ENCODE results near the gene NUFIP1.

NUFIP1 gene

GRCh38 chr13:44912278-44913016 lies 76.8 kb downstream of the NUFIP1 start:
- TF ChIP-seq EZH2phosphoT487 (IDR thresholded peaks at IDR 0.05; ENCODE audit: borderline replicate concordance, low read length) = no peak
- TF ChIP-seq CTCF (IDR thresholded peaks at IDR 0.05; ENCODE audit: low read depth, low read length, poor library complexity, severe bottlenecking) = no peak
- H3K27me3 ChIP-seq (ENCODE audit: control insufficient read depth, low read length) = peaks cover 7% of the 10 kb centered on the region; the same call in 1 of the 2 replicates
- no peaks in the 10 kb centered on the region for H3K9me3 ChIP-seq (ENCODE audit: control insufficient read depth, insufficient read depth, low read length)
- no peaks in the 10 kb centered on the region for H3K9me2 ChIP-seq (replicated peaks; ENCODE audit: control insufficient read depth, low read length)
- no peaks in the 10 kb centered on the region for H4K20me1 ChIP-seq (ENCODE audit: control insufficient read depth, insufficient read depth, low read depth, low read length)
- H3K4me1 ChIP-seq (ENCODE audit: control insufficient read depth, low read length) = no peaks in the 10 kb centered on the region
- H3K27ac ChIP-seq (ENCODE audit: low read depth, low read length) = no peak overlapping the region
- no peaks in the 10 kb centered on the region for H3K36me3 ChIP-seq (ENCODE audit: control insufficient read depth, low read length)
- H3K4me3 ChIP-seq (ENCODE audit: low read length) = no peak overlapping the region
- 0 out of 2 replicates have a peak, but pooled peaks cover 2% of the 10 kb centered on the region for H3F3A ChIP-seq (ENCODE audit: control insufficient read depth, insufficient read depth)
- no peaks in the 10 kb centered on the region for H3K79me2 ChIP-seq (ENCODE audit: control insufficient read depth, low read length)
- no peak overlapping the region for H3K4me2 ChIP-seq (ENCODE audit: low read length)

GRCh38 chr13:44908712-44909111 lies 80.6 kb downstream of the NUFIP1 start:
- H3K4me1 ChIP-seq (ENCODE audit: control insufficient read depth, low read length) = no peaks in the 10 kb centered on the region
- no peaks in the 10 kb centered on the region for H3K9me3 ChIP-seq (ENCODE audit: control insufficient read depth, insufficient read depth, low read length)
- H3K9me2 ChIP-seq (replicated peaks; ENCODE audit: control insufficient read depth, low read length) = no peaks in the 10 kb centered on the region
- no peak for TF ChIP-seq EZH2phosphoT487 (IDR thresholded peaks at IDR 0.05; ENCODE audit: borderline replicate concordance, low read length)
- no peak for TF ChIP-seq CTCF (IDR thresholded peaks at IDR 0.05; ENCODE audit: low read depth, low read length, poor library complexity, severe bottlenecking)
- no peak overlapping the region for H3K4me2 ChIP-seq (ENCODE audit: low read length)
- H3K36me3 ChIP-seq (ENCODE audit: control insufficient read depth, low read length) = no peaks in the 10 kb centered on the region
- no peaks in the 10 kb centered on the region for H4K20me1 ChIP-seq (ENCODE audit: control insufficient read depth, insufficient read depth, low read depth, low read length)
- H3K27me3 ChIP-seq (ENCODE audit: control insufficient read depth, low read length) = peaks cover 23% of the 10 kb centered on the region
- no peaks in the 10 kb centered on the region for H3K79me2 ChIP-seq (ENCODE audit: control insufficient read depth, low read length)
- H3K4me3 ChIP-seq (ENCODE audit: low read length) = no peak overlapping the region
- no peaks in the 10 kb centered on the region for H3F3A ChIP-seq (ENCODE audit: control insufficient read depth, insufficient read depth)
- H3K27ac ChIP-seq (ENCODE audit: low read depth, low read length) = no peak overlapping the region

DNA sequence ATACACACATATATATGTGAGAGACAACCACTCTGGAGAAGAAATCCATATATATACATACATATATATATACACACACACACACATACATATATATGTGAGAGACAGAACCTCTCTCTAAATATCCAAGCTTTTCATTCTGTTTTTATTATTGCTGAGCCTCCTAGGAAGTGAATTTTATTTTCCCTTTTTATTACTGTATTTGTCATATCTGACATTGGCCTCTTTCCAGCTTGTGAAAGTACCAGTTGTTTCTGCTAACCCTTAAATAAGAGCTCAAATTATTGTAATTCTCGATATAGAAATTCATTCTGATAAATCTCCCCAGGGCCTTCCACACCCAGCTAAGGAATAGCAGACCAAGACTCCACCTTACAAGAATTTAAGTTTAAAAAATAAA lies 81.0 kb downstream of the NUFIP1 start:
- no peaks in the 10 kb centered on the region for H3F3A ChIP-seq (ENCODE audit: control insufficient read depth, insufficient read depth)
- no peaks in the 10 kb centered on the region for H3K9me3 ChIP-seq (ENCODE audit: control insufficient read depth, insufficient read depth, low read length)
- H3K4me2 ChIP-seq (ENCODE audit: low read length) = no peak overlapping the region
- no peaks in the 10 kb centered on the region for H3K9me2 ChIP-seq (replicated peaks; ENCODE audit: control insufficient read depth, low read length)
- H3K27me3 ChIP-seq (ENCODE audit: control insufficient read depth, low read length) = peaks cover 23% of the 10 kb centered on the region
- H4K20me1 ChIP-seq (ENCODE audit: control insufficient read depth, insufficient read depth, low read depth, low read length) = no peaks in the 10 kb centered on the region
- H3K4me1 ChIP-seq (ENCODE audit: control insufficient read depth, low read length) = no peaks in the 10 kb centered on the region
- no peak overlapping the region for H3K27ac ChIP-seq (ENCODE audit: low read depth, low read length)
- H3K4me3 ChIP-seq (ENCODE audit: low read length) = no peak overlapping the region
- H3K36me3 ChIP-seq (ENCODE audit: control insufficient read depth, low read length) = no peaks in the 10 kb centered on the region
- no peak for TF ChIP-seq CTCF (IDR thresholded peaks at IDR 0.05; ENCODE audit: low read depth, low read length, poor library complexity, severe bottlenecking)
- TF ChIP-seq EZH2phosphoT487 (IDR thresholded peaks at IDR 0.05; ENCODE audit: borderline replicate concordance, low read length) = no peak
- H3K79me2 ChIP-seq (ENCODE audit: control insufficient read depth, low read length) = no peaks in the 10 kb centered on the region

All from DOHH2 (cell line).